AG04450 (cell line): ENCODE results near the gene TSPAN3. TPM values are rescaled to one million over a fixed set of nuclear protein-coding genes. Genes with fewer than 3 reads are reported as not detected.

Source experiments
- CTCF ChIA-PET: fragments of 300-600, 350-600 bp; formaldehyde crosslinking; extraction: SDS; loops from one replicate; lab custom pipeline; 2022; ENCODE audit warnings: antibody characterized with exemption, inconsistent platforms; lab: Charles Lee
- POLR2A ChIA-PET: fragments of 350-600 bp; formaldehyde crosslinking; extraction: SDS; loops from one replicate; lab custom pipeline; 2021; ENCODE audit warnings: antibody characterized with exemption, inconsistent platforms; lab: Yijun Ruan, JAX
- DNase-seq: peaks from one replicate; pipeline ENCODE4 v3.0.0-alpha.2; 2011; ENCODE audit warnings: low read depth, low spot score
- H3K27ac ChIP-seq: one replicate; pipeline ENCODE4 v1.5.1; 2012; ENCODE audit warnings: low read depth, low read length, control low read depth
- H3K27me3 ChIP-seq: one replicate; pipeline ENCODE4 v1.6.0; 2012; ENCODE audit warnings: low read length; ENCODE audit not compliant: control insufficient read depth, insufficient read depth
- H3K4me3 ChIP-seq: 2 replicates; pipeline ENCODE4 v1.5.1; 2011; ENCODE audit warnings: mild to moderate bottlenecking, low read depth, low read length, control low read depth
- H3K9me3 ChIP-seq: 2 replicates; pipeline ENCODE4 v1.5.1; 2012; ENCODE audit warnings: low read length; ENCODE audit not compliant: control insufficient read depth, insufficient read depth
- CTCF ChIP-seq: IDR thresholded peaks from 2 replicates; pipeline ENCODE4 v1.5.1; 2011; ENCODE audit warnings: low read depth, low read length, control low read depth, inconsistent platforms
- polyA plus RNA-seq: library from polyadenylated mRNA; depleted of rRNA; stranded (reverse); fragments of >200 nt; gene quantifications from 2 replicates; pipeline ENCODE4 v1.2.3, GENCODE V29; 2011

Gene TSPAN3
- polyA plus RNA-seq, 1 experiment, result 410 TPM

- TF ChIP-seq CTCF, result no peak
- no peaks in the 10 kb centered on the region for H3K9me3 ChIP-seq
- no peak for DNase-seq
- CTCF ChIA-PET, result no interaction called here
- no peak overlapping the region for H3K4me3 ChIP-seq
- no peak overlapping the region for H3K27ac ChIP-seq
- peaks cover 22% of the 10 kb centered on the region for H3K27me3 ChIP-seq
- POLR2A ChIA-PET, result no interaction called here
Measured at GRCh38 chr15:77001351-77001750, 69.6 kb downstream of the TSPAN3 start.

DNA sequence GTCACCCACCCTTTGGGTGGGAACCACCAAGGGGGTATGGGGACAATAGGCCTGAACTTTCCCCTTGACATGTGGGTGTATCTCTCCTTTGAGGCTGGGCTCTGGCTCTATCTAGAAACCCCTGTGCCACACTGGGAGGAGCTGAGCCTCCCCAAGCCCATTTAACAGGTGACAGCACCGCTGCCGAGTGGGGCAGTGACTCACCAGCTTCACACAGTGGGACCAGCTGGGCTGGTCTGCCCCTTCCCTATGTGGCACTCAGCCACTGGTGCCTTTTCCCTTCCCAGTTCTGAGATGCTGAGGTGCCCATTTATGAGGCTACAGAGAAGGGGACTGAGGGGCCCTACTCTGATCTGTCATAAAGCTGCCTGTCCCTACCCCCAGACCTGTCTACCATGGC is 70.9 kb downstream of the TSPAN3 start:
- no peak overlapping the region for H3K4me3 ChIP-seq
- H3K27ac ChIP-seq, result no peak overlapping the region
- H3K9me3 ChIP-seq, result no peaks in the 10 kb centered on the region
- no peak for TF ChIP-seq CTCF
- DNase-seq, result no peak
- peaks cover 16% of the 10 kb centered on the region for H3K27me3 ChIP-seq
- POLR2A ChIA-PET, result no interaction called here
- CTCF ChIA-PET, result no interaction called here

DNA sequence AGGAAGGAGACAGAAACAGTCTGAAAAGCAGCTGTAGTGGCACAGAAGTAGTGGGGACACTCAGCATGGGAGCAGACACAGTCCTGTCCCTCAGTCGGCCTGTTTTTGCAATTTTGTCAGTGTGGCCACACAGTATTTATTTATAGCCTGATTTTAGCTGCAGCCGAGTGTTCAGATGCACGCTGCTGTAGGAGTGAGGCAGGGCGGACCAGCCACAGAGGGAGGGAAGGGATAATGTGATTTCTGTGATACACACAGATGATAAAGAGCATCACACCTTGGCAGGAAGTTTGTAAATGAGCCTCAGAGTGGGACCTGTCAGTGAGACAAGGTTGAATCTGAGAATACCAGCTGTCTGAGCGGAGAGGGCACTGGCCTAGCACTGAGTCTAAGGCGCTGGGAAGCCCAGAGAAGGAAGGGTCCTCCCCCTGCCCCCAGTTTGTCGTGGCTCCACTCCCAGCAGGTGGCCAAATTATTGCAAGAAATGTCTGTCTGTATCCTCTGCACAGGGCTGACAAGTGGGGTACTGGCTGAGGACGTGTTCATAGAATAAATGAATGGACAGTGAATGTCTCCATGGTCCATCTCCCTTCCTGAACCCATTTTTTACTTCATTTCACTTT is 72.1 kb downstream of the TSPAN3 start:
- no peak overlapping the region for H3K4me3 ChIP-seq
- ChIA-PET CTCF (no interaction called here), POLR2A (no interaction called here)
- no peak overlapping the region for H3K27ac ChIP-seq
- H3K9me3 ChIP-seq, result no peaks in the 10 kb centered on the region
- no peak for DNase-seq
- peaks cover 11% of the 10 kb centered on the region for H3K27me3 ChIP-seq
- TF ChIP-seq CTCF, result no peak

- TF ChIP-seq CTCF, result no peak
- POLR2A ChIA-PET, result interaction anchor here (0.5 kb wide), 1 partner anchor 28 kb away, joined by 5 read pairs; no protein-coding TSS in a partner anchor
- Histone ChIP-seq H3K4me3 (no peak overlapping the region), H3K9me3 (no peaks in the 10 kb centered on the region), H3K27ac (no peak overlapping the region), H3K27me3 (peaks cover 11% of the 10 kb centered on the region)
- CTCF ChIA-PET, result interaction anchor here (0.6 kb wide), 1 partner anchor 545 kb away, joined by 3 read pairs; no protein-coding TSS in a partner anchor
- no peak for DNase-seq
Measured at GRCh38 chr15:76996526-76997401, 74.1 kb downstream of the TSPAN3 start.

GRCh38 chr15:76996076-76996525 is 74.8 kb downstream of the TSPAN3 start:
- Histone ChIP-seq H3K27ac (no peak overlapping the region), H3K9me3 (no peaks in the 10 kb centered on the region), H3K4me3 (no peak overlapping the region), H3K27me3 (peaks cover 15% of the 10 kb centered on the region)
- no peak for TF ChIP-seq CTCF
- no peak for DNase-seq
- ChIA-PET POLR2A (no interaction called here), CTCF (no interaction called here)
